Glutamatergic neuron (in vitro differentiated cells): Measurements from ENCODE around the gene METTL18. TPM values are rescaled to one million over a fixed set of nuclear protein-coding genes. Genes with fewer than 3 reads are reported as not detected.

Source experiments
- DNase-seq: peaks from one replicate; pipeline ENCODE4 v3.0.0; 2022
- H3K27ac Mint-ChIP-seq: one replicate; pipeline ENCODE4 v1.8.0; 2020; ENCODE audit warnings: mild to moderate bottlenecking, mixed read lengths, inconsistent platforms; ENCODE audit not compliant: unreplicated experiment
- H3K27me3 Mint-ChIP-seq: one replicate; pipeline ENCODE4 v1.8.0; 2020; ENCODE audit warnings: mild to moderate bottlenecking, moderate library complexity, mixed read lengths, inconsistent platforms; ENCODE audit not compliant: unreplicated experiment
- H3K36me3 Mint-ChIP-seq: one replicate; pipeline ENCODE4 v1.8.0; 2020; ENCODE audit warnings: mild to moderate bottlenecking, mixed read lengths, inconsistent platforms; ENCODE audit not compliant: unreplicated experiment
- H3K4me1 Mint-ChIP-seq: one replicate; pipeline ENCODE4 v1.8.0; 2020; ENCODE audit warnings: mild to moderate bottlenecking, low read depth, mixed read lengths, inconsistent platforms; ENCODE audit not compliant: unreplicated experiment
- H3K4me3 Mint-ChIP-seq: one replicate; pipeline ENCODE4 v1.8.0; 2020; ENCODE audit warnings: mild to moderate bottlenecking, mixed read lengths, inconsistent platforms; ENCODE audit not compliant: unreplicated experiment
- H3K9me3 Mint-ChIP-seq: one replicate; pipeline ENCODE4 v1.8.0; 2020; ENCODE audit warnings: mild to moderate bottlenecking, moderate library complexity, mixed read lengths, inconsistent platforms; ENCODE audit not compliant: unreplicated experiment
- total RNA-seq: library from RNA; stranded (reverse); fragmentation: NEBNext Ultra II Directional; extraction: Animal tissue kit (Norgen Biotek cat#: 25700); gene quantifications from one replicate; pipeline ENCODE4 v1.2.1, GENCODE V29; 2021; ENCODE audit not compliant: unreplicated experiment
- TF ChIP-seq, protein P1 (sequence below): fragments of 200-600 bp; sonication (generic); IDR thresholded peaks from one replicate; pipeline ENCODE4 v1.5.0; 2021; ENCODE audit not compliant: partially characterized antibody, unreplicated experiment

The METTL18 gene
- total RNA-seq, 1 donor from 2014 or later = 5.1 TPM

DNA sequence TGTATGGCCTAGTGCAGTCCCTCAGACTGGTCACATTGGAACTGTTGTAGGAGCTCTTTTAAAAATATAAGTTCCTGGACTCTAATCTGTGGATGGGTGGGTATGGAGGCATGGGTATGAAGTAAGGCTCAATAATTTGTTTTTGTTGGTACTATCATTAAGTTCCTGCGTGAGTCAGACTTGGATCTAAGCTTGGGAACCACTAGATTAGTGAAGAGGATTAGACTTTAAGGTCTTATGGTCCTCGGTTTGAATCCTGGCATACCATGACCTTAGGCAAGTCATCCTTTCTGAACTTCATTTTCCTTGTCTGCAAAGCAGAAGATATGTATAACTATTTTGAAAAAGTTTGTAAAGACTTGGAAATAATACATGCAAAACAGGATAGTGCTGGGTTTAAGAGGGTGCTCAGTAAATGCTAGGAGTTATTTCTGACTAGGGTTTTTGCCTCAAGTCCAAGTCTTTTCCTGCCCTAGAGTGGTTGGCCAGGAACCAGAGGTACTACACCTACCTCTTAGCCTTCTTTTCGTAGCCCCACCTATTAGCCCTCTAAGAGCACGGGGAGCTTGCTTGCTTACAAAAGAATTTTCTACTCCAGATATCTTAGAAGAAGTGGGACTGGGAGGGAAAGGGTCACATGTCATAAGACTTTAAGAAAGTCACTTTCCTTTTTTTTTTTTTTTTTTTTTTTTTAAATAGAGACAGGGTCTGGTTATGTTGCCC is 38.6 kb upstream of the METTL18 start:
- no peak for DNase-seq
- Mint-ChIP-seq H3K4me1 (no peaks in the 10 kb centered on the region), H3K4me3 (no peak overlapping the region), H3K36me3 (no peaks in the 10 kb centered on the region), H3K27me3 (no peaks in the 10 kb centered on the region), H3K27ac (no peak overlapping the region), H3K9me3 (no peaks in the 10 kb centered on the region)
- TF ChIP-seq, protein P1, sequence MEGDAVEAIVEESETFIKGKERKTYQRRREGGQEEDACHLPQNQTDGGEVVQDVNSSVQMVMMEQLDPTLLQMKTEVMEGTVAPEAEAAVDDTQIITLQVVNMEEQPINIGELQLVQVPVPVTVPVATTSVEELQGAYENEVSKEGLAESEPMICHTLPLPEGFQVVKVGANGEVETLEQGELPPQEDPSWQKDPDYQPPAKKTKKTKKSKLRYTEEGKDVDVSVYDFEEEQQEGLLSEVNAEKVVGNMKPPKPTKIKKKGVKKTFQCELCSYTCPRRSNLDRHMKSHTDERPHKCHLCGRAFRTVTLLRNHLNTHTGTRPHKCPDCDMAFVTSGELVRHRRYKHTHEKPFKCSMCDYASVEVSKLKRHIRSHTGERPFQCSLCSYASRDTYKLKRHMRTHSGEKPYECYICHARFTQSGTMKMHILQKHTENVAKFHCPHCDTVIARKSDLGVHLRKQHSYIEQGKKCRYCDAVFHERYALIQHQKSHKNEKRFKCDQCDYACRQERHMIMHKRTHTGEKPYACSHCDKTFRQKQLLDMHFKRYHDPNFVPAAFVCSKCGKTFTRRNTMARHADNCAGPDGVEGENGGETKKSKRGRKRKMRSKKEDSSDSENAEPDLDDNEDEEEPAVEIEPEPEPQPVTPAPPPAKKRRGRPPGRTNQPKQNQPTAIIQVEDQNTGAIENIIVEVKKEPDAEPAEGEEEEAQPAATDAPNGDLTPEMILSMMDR = no peak

DNA sequence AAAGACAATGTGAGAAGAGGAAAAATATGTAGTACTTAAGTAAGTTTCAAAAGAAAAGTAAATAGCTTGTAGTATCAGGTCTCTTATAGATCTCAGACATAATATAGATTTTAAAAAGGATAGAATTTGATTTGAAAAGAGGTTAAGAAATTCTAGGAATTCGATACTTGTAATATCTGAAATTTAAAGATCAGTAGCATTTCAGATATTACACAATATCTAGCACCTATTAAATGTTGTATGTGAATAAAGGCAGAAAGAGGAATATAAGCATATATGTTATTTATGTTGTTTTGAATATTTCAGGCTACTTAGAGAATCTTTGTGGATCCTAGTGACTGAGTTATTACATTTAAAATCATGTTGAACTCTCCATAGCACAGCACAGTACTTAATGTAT is 35.0 kb upstream of the METTL18 start:
- H3K4me1 Mint-ChIP-seq = no peaks in the 10 kb centered on the region
- no peaks in the 10 kb centered on the region for H3K9me3 Mint-ChIP-seq
- no peak for DNase-seq
- H3K27me3 Mint-ChIP-seq = no peaks in the 10 kb centered on the region
- H3K36me3 Mint-ChIP-seq = no peaks in the 10 kb centered on the region
- no peak overlapping the region for H3K4me3 Mint-ChIP-seq
- no peak overlapping the region for H3K27ac Mint-ChIP-seq
- TF ChIP-seq, protein P1 = no peak

DNA sequence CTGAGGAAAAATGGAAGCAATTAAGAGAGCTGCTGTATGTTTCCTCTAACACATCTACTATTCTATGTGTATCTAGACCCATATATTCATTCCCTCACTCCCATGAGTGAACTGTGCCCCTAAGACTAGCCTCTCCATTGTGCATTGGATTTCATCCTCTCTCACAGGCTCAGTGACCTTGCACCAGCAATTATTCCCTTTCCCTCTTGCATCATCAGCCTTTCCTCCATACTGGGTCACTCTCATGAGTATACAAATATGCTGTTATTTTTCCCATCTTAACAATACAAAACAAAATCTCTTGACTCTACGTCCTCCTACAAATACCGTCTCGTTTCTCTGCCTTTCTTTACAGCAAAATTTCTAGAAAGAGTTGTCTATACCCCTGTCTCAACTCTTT is 29.4 kb upstream of the METTL18 start:
- Mint-ChIP-seq H3K27ac (no peak overlapping the region), H3K36me3 (no peaks in the 10 kb centered on the region)
- DNase-seq = no peak

DNA sequence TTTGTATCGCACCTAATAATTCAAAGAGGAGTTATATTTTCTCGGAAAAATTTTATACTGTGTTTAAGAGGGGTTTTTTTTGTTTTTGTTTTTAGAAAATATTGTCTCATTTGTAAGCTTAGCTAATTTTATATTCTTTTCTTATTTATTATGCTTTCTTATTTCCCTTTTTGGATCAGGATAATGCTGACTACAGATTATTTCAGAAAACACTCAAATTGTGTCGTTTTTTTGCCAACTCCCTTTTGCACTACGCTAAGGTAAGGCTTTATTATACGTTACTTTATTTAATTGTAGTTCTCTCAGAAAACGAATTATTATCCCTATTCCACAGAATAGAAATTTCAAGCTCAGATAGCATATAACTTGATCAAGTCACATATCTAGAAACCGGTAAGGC is 26.8 kb upstream of the METTL18 start:
- H3K4me3 Mint-ChIP-seq = no peak overlapping the region
- H3K4me1 Mint-ChIP-seq = no peaks in the 10 kb centered on the region
- no peaks in the 10 kb centered on the region for H3K9me3 Mint-ChIP-seq
- no peaks in the 10 kb centered on the region for H3K36me3 Mint-ChIP-seq
- H3K27me3 Mint-ChIP-seq = no peaks in the 10 kb centered on the region
- DNase-seq = no peak
- TF ChIP-seq, protein P1 = no peak
- no peak overlapping the region for H3K27ac Mint-ChIP-seq

More for the DNA sequence above, 29.4 kb upstream of the METTL18 start:
- Mint-ChIP-seq H3K27me3 (no peaks in the 10 kb centered on the region), H3K9me3 (no peaks in the 10 kb centered on the region), H3K4me3 (no peak overlapping the region), H3K4me1 (no peaks in the 10 kb centered on the region)
- TF ChIP-seq, protein P1 = no peak

DNA sequence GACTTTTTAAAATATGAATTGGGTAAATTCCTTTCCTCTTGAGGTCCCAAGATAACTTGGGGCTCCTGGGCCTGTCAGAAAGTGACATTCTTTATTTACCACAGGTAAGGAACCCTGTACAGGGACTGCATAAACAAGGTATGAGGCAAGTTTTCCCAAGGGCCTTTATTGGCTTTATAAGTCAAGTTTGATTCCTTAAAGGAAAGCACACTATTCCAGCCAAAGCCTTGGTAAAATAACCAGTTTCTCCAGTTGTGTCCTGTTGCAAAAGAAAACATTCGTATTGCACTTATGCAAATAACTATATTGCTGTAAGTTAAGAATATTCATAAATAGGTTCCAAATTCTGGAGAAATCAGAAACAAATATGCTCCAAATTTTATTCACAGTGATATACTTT is 21.9 kb upstream of the METTL18 start:
- no peak overlapping the region for H3K27ac Mint-ChIP-seq
- H3K9me3 Mint-ChIP-seq = no peaks in the 10 kb centered on the region
- TF ChIP-seq, protein P1 = no peak

More for the DNA sequence above, 21.9 kb upstream of the METTL18 start:
- H3K4me3 Mint-ChIP-seq = no peak overlapping the region
- H3K27me3 Mint-ChIP-seq = no peaks in the 10 kb centered on the region
- no peak for DNase-seq
- no peaks in the 10 kb centered on the region for H3K4me1 Mint-ChIP-seq
- no peaks in the 10 kb centered on the region for H3K36me3 Mint-ChIP-seq
